Muscle of arm (tissue), 12 donors: ENCODE measurements around the gene TCF7L2. TPM values are rescaled to one million over a fixed set of nuclear protein-coding genes. Genes with fewer than 3 reads are reported as not detected.
A peak's percentile ranks its signal among the peaks of the same experiment; 100 is the strongest.

Experiments
- DNase-seq: peaks from one replicate; pipeline ENCODE4 v3.0.0-alpha.2; 2013
- polyA plus RNA-seq, 12 donors: library from polyadenylated mRNA; unstranded; fragments of 120-200 nt; gene quantifications; one replicate each; pipeline ENCODE4 v1.2.1, GENCODE V29; 2013; ENCODE audit not compliant: insufficient read length in 12 of 12

TCF7L2 gene
- polyA plus RNA-seq, 12 donors, result 37.6 to 122 (median 51.4) TPM; not detected in 1

DNA sequence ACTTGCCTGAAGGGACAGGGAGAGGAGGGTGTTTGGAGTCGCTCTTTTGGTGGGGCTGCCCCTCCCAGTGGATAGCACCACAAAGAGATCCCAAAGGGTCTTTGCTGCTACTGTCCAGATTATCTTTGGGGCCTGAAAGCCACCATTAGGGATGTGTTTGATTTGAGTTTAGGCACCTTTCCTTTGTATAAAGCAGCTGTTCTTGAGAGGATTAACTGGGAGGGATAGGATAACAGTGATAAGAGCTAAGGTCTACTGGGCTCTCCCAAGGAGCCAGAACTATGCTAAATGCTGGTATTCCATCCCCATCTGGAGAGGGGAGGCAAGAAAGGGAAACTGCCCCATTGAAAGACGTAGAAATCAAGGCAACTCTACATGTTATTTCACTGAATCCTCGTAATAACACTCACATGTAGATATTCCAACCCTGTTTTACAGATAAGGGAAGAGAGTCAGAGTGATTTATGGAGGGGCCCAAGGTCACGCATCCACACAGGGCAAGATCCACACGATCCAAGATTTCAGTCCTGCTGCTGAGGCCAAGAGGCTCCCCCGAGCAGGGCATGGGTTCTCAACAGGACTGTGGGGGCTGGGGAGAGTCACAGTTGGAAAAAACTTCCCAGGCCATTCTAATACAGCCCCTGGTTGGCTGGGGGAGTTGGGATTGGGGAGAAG lies 11.1 kb upstream of the TCF7L2 start:
- no peak for DNase-seq

GRCh38 chr10:112945811-112946210 lies 4.2 kb upstream of the TCF7L2 start:
- no peak for DNase-seq

DNA sequence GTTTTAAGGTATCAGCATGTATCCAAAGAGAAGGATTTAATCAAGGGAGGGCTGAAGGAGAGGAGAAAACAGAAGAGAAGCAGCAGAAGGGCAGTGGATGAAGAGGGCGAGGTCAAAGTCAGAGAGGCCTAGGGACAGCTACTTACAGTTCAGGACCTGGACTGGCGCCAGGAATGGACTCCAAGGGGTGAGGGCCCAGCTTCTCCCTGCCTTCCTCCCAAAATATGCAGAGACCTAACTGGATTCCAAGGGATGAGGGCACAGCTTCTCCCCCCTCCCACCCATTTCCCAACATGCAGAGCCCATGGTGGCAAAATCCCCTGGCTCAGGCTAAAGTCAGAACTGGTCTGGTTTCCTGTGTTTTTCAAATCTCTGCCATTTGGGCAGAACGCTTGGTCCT lies 3.4 kb upstream of the TCF7L2 start:
- DNase-seq, result no peak

GRCh38 chr10:112948196-112948595 lies 1.9 kb upstream of the TCF7L2 start:
- DNase-seq, result no peak

DNA sequence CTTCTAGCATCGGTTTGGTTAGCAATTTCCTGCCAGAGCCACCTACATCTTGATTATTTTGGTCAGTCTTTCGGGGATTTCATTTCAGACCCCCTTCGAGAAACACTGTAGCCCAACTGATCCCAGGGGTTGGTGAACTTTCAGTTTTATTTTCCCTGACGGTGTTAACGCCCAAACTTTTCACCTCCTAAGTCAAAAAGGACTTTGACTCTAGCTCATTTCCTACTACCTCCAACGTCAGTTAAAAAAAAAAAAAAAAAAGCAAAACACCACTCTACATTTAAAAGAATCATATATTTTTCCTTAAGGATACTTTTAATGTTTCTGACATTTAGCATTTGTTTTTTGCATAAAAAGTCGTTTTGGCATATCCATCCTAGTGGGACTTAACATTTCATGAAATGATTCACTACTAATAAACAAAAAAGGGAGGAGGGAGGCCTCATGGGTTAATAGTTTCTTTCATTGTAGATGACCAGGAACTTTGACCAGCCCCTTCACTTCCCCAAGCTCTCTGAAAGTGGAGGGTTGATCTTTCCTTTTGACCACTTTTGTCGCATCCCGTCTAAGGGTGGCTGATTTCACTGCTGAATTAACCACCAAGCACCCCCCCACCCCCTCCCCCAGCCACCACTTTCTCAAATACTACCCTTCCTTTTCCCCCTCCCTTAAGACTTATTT lies 764 bp upstream of the TCF7L2 start:
- DNase-seq, result no peak

GRCh38 chr10:112950714-112951358 lies 789 bp downstream of the TCF7L2 start:
- DNase-seq, result no peak

- DNase-seq, result peak; percentile 85
These were observed 1.6 kb downstream of the TCF7L2 start for GRCh38 chr10:112951359-112952281.

- DNase-seq, result no peak
These were observed 2.5 kb downstream of the TCF7L2 start for GRCh38 chr10:112952282-112953173.

DNA sequence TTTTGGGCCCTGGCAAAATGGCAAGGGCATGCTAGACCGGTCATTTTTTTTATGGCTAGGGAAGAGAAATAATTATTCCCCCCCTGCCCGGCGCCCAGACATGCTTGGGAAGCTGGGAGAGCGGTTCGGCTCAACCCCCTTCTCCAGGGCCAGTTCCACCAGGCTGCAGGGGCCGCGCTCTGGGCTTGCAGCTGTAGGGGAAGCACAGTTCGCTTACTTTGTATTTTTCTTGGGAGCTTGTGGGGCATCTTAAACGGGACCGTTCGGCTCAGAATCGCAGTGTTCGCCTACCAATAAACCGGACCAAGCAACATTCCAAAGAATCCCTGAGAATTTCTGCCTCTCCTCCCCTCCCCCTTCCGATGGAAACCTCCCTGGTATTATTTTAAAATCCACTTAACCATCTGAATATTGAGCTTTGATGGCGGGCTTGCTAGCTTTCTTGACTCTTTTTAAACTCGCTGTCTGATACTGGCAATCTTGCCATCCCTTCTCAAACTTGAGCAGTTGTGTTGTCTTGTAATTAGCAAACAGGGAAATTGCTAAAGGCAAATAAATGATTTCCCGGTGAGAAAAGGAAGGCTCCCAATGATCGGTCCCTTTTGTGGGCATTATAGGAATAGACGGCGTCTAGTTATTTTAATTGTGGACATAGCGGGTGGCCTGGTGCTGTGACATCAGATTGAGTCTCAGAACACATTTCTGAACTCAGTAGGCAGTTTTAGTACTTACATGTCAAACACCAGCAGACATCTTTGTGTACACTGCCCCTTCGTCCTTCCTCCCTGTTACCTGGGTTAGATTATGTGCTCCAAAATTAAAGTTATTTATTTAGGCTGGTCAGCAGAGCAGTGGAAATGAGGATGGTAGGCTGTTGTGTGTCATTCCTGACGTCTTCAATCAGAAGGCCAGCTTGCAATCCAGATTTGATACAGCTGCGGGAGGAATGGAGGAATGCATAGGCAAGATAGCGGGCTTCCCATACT lies 3.4 kb downstream of the TCF7L2 start:
- DNase-seq, result peak; percentile 56

DNA sequence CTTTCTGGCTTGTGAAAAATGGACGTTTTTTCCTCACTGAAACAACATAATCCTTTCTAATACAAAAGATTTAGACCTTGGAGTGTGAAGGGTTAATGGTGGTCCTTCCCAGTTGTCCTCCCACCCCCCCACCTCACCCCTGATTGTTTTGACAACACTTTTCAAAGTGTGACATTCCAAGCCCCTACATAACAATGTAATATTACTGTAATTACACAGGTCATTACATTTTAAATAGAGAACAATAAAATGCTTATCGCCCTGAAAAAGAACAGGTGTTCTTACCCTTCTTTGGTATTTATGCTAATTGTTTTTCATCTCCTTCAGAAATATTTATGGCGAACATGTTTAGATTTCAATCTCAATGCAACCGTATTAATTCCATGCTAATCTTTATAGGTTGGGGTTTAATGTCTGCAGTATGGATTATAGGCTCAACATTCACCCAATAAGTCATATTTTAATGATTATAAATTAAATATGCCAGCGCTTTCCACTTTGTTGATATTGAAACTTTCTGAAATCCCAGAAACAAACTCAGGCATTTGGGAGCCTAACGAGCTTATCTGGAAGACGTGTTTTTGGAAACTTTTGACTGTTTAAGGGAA lies 5.0 kb downstream of the TCF7L2 start:
- no peak for DNase-seq

DNA sequence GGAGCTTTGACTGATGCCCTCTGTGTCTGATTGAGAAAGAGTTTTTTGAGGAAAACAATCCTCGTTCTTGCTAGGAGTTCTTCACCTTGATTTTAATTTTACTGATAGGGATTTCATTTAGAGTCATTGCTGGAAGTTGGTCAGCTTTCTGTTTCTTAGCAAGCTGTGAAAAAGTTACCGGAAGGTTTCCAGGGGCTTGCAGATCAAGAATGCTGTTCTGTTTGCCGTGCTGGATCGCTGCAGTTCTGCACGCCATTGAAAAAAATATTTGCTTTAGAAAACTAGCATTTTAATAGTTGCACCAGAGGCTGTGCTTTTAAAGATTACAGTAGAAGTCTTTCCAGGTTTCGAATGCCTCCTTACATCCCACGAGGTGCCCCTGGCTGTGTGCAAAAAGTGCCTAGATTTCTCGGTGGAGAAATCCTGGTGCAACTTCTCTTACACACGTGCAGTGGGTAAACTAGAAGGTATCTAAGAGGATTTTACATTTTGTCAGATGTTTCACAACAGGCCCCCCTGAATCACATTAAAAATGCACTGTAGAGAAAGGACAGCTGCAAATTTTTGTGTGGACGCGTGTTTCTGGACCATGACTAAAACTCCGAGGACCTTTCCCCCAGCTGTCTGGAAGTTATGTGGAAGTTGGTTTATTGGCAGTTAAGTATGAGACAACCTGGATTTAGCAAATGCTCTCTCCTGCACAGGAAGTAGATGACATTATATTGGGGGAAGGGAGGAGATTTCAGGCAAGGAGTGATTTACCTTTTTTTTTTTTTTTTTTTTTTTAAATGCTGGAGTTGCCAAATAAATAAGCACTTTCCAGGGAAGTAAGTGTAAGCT lies 5.8 kb downstream of the TCF7L2 start:
- DNase-seq, result peak; percentile 77

GRCh38 chr10:112956631-112957350 lies 6.7 kb downstream of the TCF7L2 start:
- DNase-seq, result no peak

DNA sequence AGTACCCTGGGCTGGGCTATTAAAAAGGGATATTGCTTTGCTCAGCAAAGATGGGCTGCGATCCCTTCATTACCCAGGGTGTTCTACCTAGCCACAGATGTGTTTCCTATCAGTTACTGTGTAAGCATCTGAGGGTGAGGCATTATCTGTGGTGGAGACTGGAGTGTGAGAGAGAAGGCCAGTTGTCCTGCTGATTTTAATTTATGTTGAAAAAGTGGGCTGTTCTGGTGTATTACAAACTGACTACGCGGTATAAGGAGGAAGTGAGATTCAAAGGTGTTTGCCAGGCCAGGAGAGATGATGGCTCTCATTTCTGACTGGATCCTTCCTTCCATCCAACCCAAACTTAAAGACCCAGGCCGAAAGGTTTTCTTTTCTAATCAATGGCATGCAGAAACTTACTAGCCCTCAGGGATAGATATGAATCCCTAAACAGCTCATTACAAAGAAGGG lies 7.6 kb downstream of the TCF7L2 start:
- no peak for DNase-seq

DNA sequence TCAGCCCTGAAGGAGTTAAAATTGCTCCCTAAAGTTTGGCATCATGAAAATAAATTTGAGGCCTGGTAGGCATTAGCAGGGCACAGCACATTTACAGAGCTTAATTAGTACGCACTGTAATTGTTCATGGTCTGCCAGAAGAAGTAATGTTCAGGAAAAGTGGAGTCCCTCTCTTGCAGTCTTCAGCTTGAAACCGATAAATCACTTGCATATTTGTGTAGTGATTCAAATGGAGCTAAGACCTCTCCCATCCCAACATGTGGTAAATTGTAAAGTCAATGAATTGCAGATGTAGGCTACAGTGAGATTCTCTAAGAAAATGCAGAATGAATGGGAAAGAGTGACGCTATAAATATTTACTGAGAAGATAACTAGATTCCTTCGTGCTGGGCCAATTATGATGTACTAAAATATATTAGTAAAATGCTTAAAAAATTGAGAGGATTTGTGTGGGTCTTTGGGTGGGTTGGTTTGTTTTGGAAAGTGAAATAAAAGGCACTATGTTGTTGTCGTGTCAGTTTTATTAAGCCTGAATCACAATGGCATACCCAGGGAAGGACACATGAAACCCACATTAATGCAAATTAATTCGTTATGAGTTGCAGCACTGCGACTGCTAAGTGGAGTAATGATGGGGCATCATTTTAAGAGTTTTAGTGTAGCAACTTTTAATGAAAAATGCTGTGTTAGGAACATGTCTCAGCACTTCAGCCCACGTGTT lies 8.4 kb downstream of the TCF7L2 start:
- DNase-seq, result peak; percentile 81

DNA sequence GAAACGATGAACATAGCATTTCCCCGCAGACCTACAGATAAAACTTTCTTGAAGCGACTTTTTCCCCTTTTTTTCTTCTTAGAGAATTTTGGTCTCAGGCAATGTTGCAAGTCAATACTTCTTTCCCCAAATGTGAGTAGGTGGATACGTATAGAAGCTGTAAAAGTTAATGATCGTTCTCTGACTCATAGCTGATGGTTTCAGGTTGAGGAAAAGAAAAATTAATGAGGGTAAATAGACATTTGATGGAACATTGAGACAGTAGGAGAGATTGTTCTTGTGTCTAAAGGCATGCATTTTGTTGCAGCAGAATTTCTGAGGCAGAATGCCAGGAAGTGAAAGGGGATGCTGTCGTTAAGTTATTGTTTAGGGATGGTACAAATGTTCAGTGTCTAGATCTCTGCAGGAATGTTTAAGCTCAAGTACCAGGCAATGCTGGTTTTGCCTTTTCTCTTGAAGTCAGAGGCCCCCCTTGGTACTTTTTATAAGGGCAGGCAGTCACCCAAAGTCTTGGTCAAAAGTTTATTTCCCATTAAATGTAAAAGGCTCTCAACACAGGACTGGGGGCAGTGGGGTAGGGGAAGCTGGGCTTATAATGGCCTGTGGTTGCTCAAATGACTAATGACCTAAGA lies 9.3 kb downstream of the TCF7L2 start:
- DNase-seq, result no peak

GRCh38 chr10:112960151-112960681 lies 10.2 kb downstream of the TCF7L2 start:
- no peak for DNase-seq
